H9 (cell line): ENCODE results near the gene PTBP3. TPM values are rescaled to one million over a fixed set of nuclear protein-coding genes. Genes with fewer than 3 reads are reported as not detected.

Source experiments
- DNase-seq: peaks from one replicate; pipeline ENCODE4 v3.0.0-alpha.2; 2017
- H2AFZ ChIP-seq: one replicate; pipeline ENCODE4 v1.6.1; 2013; ENCODE audit warnings: mild to moderate bottlenecking, low read length, control low read depth, moderate library complexity
- H2AK5ac ChIP-seq: 2 replicates; pipeline ENCODE4 v1.6.1; 2013; ENCODE audit warnings: low read length, control low read depth, mixed read lengths; ENCODE audit not compliant: insufficient read length
- H2BK120ac ChIP-seq: one replicate; pipeline ENCODE4 v1.6.1; 2013; ENCODE audit warnings: low read depth, mild to moderate bottlenecking, low read length, control low read depth, inconsistent platforms; ENCODE audit not compliant: poor library complexity, severe bottlenecking
- H2BK12ac ChIP-seq: 2 replicates; pipeline ENCODE4 v1.6.1; 2013; ENCODE audit warnings: low read length, control low read depth, mixed read lengths, low read depth; ENCODE audit not compliant: insufficient read length
- H2BK15ac ChIP-seq: 2 replicates; pipeline ENCODE4 v1.6.1; 2013; ENCODE audit warnings: low read depth, low read length, control low read depth
- H2BK20ac ChIP-seq: one replicate; pipeline ENCODE4 v1.6.1; 2013; ENCODE audit warnings: low read depth, mild to moderate bottlenecking, low read length, control low read depth, inconsistent platforms; ENCODE audit not compliant: poor library complexity, severe bottlenecking
- H2BK5ac ChIP-seq: 2 replicates; pipeline ENCODE4 v1.6.1; 2013; ENCODE audit warnings: low read length, control low read depth, mixed read lengths; ENCODE audit not compliant: insufficient read length
- H3K14ac ChIP-seq: 2 replicates; pipeline ENCODE4 v1.6.1; 2013; ENCODE audit warnings: low read length, control low read depth; ENCODE audit not compliant: insufficient read depth
- H3K18ac ChIP-seq: 2 replicates; pipeline ENCODE4 v1.6.1; 2013; ENCODE audit warnings: low read depth, mild to moderate bottlenecking, mixed read lengths, low read length, control low read depth; ENCODE audit not compliant: insufficient read length
- H3K23ac ChIP-seq: 2 replicates; pipeline ENCODE4 v1.6.1; 2013; ENCODE audit warnings: low read length, control low read depth, mixed read lengths, low read depth; ENCODE audit not compliant: insufficient read length
- H3K23me2 ChIP-seq: 2 replicates; pipeline ENCODE4 v1.6.1; 2013; ENCODE audit warnings: low read depth, mild to moderate bottlenecking, mixed read lengths, low read length, control low read depth; ENCODE audit not compliant: insufficient read length, poor library complexity, severe bottlenecking
- H3K27ac ChIP-seq: 2 replicates; pipeline ENCODE4 v1.5.1; 2013; ENCODE audit warnings: low read length, control low read depth, mixed read lengths, low read depth; ENCODE audit not compliant: insufficient read length
- H3K27me3 ChIP-seq: 2 replicates; pipeline ENCODE4 v1.6.1; 2013; ENCODE audit warnings: low read length, control low read depth, inconsistent platforms; ENCODE audit not compliant: insufficient read depth
- H3K4ac ChIP-seq: 2 replicates; pipeline ENCODE4 v1.6.1; 2013; ENCODE audit warnings: low read depth, mild to moderate bottlenecking, control low read depth, inconsistent platforms, low read length, moderate library complexity
- H3K4me1 ChIP-seq: 2 replicates; pipeline ENCODE4 v1.6.1; 2013; ENCODE audit warnings: low read length, control low read depth, inconsistent platforms; ENCODE audit not compliant: insufficient read depth
- H3K4me2 ChIP-seq: 2 replicates; pipeline ENCODE4 v1.6.1; 2013; ENCODE audit warnings: low read length, control low read depth, mixed read lengths; ENCODE audit not compliant: insufficient read length, insufficient read depth
- H3K56ac ChIP-seq: 2 replicates; pipeline ENCODE4 v1.6.1; 2013; ENCODE audit warnings: low read depth, mild to moderate bottlenecking, mixed read lengths, low read length, control low read depth; ENCODE audit not compliant: insufficient read length
- H3K79me1 ChIP-seq: 2 replicates; pipeline ENCODE4 v1.6.1; 2013; ENCODE audit warnings: low read depth, mild to moderate bottlenecking, moderate library complexity, low read length, control low read depth, inconsistent platforms; ENCODE audit not compliant: insufficient read depth, poor library complexity, severe bottlenecking
- H3K79me2 ChIP-seq: 2 replicates; pipeline ENCODE4 v1.6.1; 2013; ENCODE audit warnings: low read length, control low read depth, inconsistent platforms; ENCODE audit not compliant: insufficient read depth
- H3K9ac ChIP-seq: 2 replicates; pipeline ENCODE4 v1.6.1; 2013; ENCODE audit warnings: low read length, control low read depth, mixed read lengths; ENCODE audit not compliant: insufficient read length; ENCODE audit errors: extremely low read depth
- H3K9me3 ChIP-seq: one replicate; pipeline ENCODE4 v1.6.1; 2013; ENCODE audit warnings: low read depth, low read length, inconsistent platforms; ENCODE audit not compliant: control insufficient read depth
- H3T11ph ChIP-seq: one replicate; pipeline ENCODE4 v1.6.1; 2013; ENCODE audit warnings: mild to moderate bottlenecking, low read length, control low read depth, inconsistent platforms
- H4K20me1 ChIP-seq: one replicate; pipeline ENCODE4 v1.6.1; 2013; ENCODE audit not compliant: control insufficient read depth, insufficient read length, insufficient read depth
- H4K5ac ChIP-seq: 2 replicates; pipeline ENCODE4 v1.6.1; 2013; ENCODE audit warnings: low read depth, mild to moderate bottlenecking, mixed read lengths, low read length, control low read depth; ENCODE audit not compliant: insufficient read length
- H4K8ac ChIP-seq: replicated peaks from 2 replicates; pipeline ENCODE4 v1.6.1; 2013; ENCODE audit warnings: low read length, control low read depth, mixed read lengths, low read depth; ENCODE audit not compliant: insufficient read length
- H4K91ac ChIP-seq: 2 replicates; pipeline ENCODE4 v1.6.1; 2013; ENCODE audit warnings: low read depth, mild to moderate bottlenecking, moderate library complexity, mixed read lengths, low read length, control low read depth; ENCODE audit not compliant: insufficient read length
- H3K27ac Mint-ChIP-seq, 3 experiments: 2 replicates in 2 of 3; 3 replicates in 1 of 3; pipeline ENCODE4 v1.8.0; 2020 to 2021; ENCODE audit warnings: mixed read lengths in 3 of 3, mild to moderate bottlenecking in 1 of 3, moderate library complexity in 1 of 3
- H3K27me3 Mint-ChIP-seq: 2 replicates; pipeline ENCODE4 v1.8.0; 2021; ENCODE audit warnings: low read depth, mild to moderate bottlenecking, moderate library complexity, mixed read lengths
- H3K36me3 Mint-ChIP-seq, 3 experiments: 2 replicates in 2 of 3; 3 replicates in 1 of 3; pipeline ENCODE4 v1.8.0; 2020 to 2021; ENCODE audit warnings: low read depth in 3 of 3, mixed read lengths in 3 of 3; ENCODE audit not compliant: insufficient read depth in 1 of 3
- H3K4me1 Mint-ChIP-seq, 2 experiments: 2 replicates each; pipeline ENCODE4 v1.8.0; 2020; ENCODE audit warnings: mixed read lengths in 2 of 2
- H3K4me3 Mint-ChIP-seq, 2 experiments: 2 replicates in 1 of 2; 3 replicates in 1 of 2; pipeline ENCODE4 v1.8.0; 2020 to 2021; ENCODE audit warnings: mild to moderate bottlenecking in 2 of 2, mixed read lengths in 2 of 2, moderate library complexity in 1 of 2
- H3K9me3 Mint-ChIP-seq, 2 experiments: 2 replicates in 1 of 2; 3 replicates in 1 of 2; pipeline ENCODE4 v1.8.0; 2020; ENCODE audit warnings: mild to moderate bottlenecking in 2 of 2, mixed read lengths in 2 of 2, moderate library complexity in 1 of 2
- CTCF ChIP-seq: fragments of 200-600 bp; sonication (generic); conservative IDR thresholded peaks from 3 replicates; pipeline ENCODE4 v1.8.0; 2021; ENCODE audit warnings: antibody characterized with exemption, mild to moderate bottlenecking
- WGBS: extraction: QIAGEN DNeasy Blood & Tissue Kit; methylation state at CpG from one replicate; pipeline ENCODE4 v1.1.7; 2013; ENCODE audit warnings: missing lambda C conversion rate, low lambda C conversion rate, mixed read lengths; ENCODE audit not compliant: insufficient read length; ENCODE audit errors: extremely low coverage; 5-methylcytosine and 5-hydroxymethylcytosine counted together
- total RNA-seq: library from RNA; stranded (reverse); gene quantifications from 2 replicates; pipeline ENCODE4 v1.2.1, GENCODE V29; 2021

Gene PTBP3
- total RNA-seq, 1 experiment from 2014 or later = 89.5 TPM

GRCh38 chr9:112176524-112176923 is 156.9 kb downstream of the PTBP3 start:
- H3K27ac Mint-ChIP-seq = no peak overlapping the region

More at GRCh38 chr9:112176524-112176923, 156.9 kb downstream of the PTBP3 start:
- H3K23ac ChIP-seq = no peak overlapping the region
- H4K91ac ChIP-seq = no peak overlapping the region
- no peak overlapping the region for H2BK120ac ChIP-seq
- Mint-ChIP-seq H3K9me3 (no peaks in the 10 kb centered on the region), H3K27me3 (peaks cover 44% of the 10 kb centered on the region), H3K4me1 (peaks cover 31 to 32% of the 10 kb centered on the region in 2 experiments), H3K4me3 (no peak overlapping the region), H3K36me3 (no peaks in the 10 kb centered on the region; a peak in 2 of 7 replicates)
- H2BK20ac ChIP-seq = no peak overlapping the region
- TF ChIP-seq CTCF = no peak
- no peak overlapping the region for H3K9ac ChIP-seq
- no peak overlapping the region for H3K4me2 ChIP-seq
- H3K27ac ChIP-seq = no peak overlapping the region
- no peaks in the 10 kb centered on the region for H3K79me1 ChIP-seq
- DNase-seq = no peak
- H3K9me3 ChIP-seq = no peaks in the 10 kb centered on the region
- no peak overlapping the region for H4K5ac ChIP-seq
- H2AK5ac ChIP-seq = no peak overlapping the region
- no peak overlapping the region for H2BK12ac ChIP-seq
- H3K79me2 ChIP-seq = no peaks in the 10 kb centered on the region
- H2BK15ac ChIP-seq = no peak overlapping the region
- H3K14ac ChIP-seq = no peak overlapping the region
- H2BK5ac ChIP-seq = no peak overlapping the region
- H3K56ac ChIP-seq = no peak overlapping the region
- no CpG with 5 or more reads among the region's 5 CpGs for WGBS
- no peaks in the 10 kb centered on the region; the same call in 1 of the 2 replicates for H3K27me3 ChIP-seq
- H3K4me1 ChIP-seq = peaks cover 6% of the 10 kb centered on the region; the same call in 1 of the 2 replicates
- no peak overlapping the region for H3K4ac ChIP-seq
- H3T11ph ChIP-seq = no peak overlapping the region
- H3K18ac ChIP-seq = no peak overlapping the region
- no peaks in the 10 kb centered on the region for H4K20me1 ChIP-seq
- H3K23me2 ChIP-seq = peaks cover 10% of the 10 kb centered on the region
- H2AFZ ChIP-seq = no peak overlapping the region
- H4K8ac ChIP-seq = no peak overlapping the region
